A549 (cell line): ENCODE data around the gene AIRE. TPM values are rescaled to one million over a fixed set of nuclear protein-coding genes. Genes with fewer than 3 reads are reported as not detected.
"Not testable (repeated sequence)": the region's sequence is repeated elsewhere in the genome, so short reads cannot be mapped to it uniquely, and the experiment has no call there.

Experiments
- ATAC-seq, 2 experiments: fragments of 200-7000 bp in 1 of 2; fragments of >200 bp in 1 of 2; cut with Nextera tagmentation in 1 of 2; cut with Tn5 transposase in 1 of 2; 3 replicates each; pipeline versions ENCODE4 v1.8.0 to v1.9.1; 2018 to 2020; ENCODE audit warnings: mild to moderate bottlenecking in 1 of 2, moderate library complexity in 1 of 2
- CTCF ChIA-PET: fragments of 300-600 bp; sonication (Branson Sonifier 250); formaldehyde crosslinking; extraction: SDS; loops from one replicate; lab custom pipeline; 2021; ENCODE audit warnings: antibody characterized with exemption, inconsistent platforms; lab: Yijun Ruan, JAX
- POLR2A ChIA-PET: fragments of 350-600 bp; formaldehyde crosslinking; extraction: SDS; loops from one replicate; lab custom pipeline; 2021; ENCODE audit warnings: antibody characterized with exemption, inconsistent platforms; lab: Yijun Ruan, JAX
- DNase-seq, 2 experiments: peaks; one replicate each; pipeline versions ENCODE4 v3.0.0 to v3.0.0-alpha.2; 2011 to 2016; ENCODE audit warnings: low read depth in 1 of 2, low spot score in 1 of 2
- FAIRE-seq: peaks from 2 replicates; lab custom pipeline; 2011; peaks lifted over from hg19 to GRCh38; lab: Jason Lieb, UNC
- H3K27ac ChIP-seq, 2 experiments: fragments of >200 bp; sonication (Bioruptor Twin); formaldehyde crosslinking; 3 replicates each; pipeline ENCODE4 v1.5.1; 2016 to 2017
- H3K4me1 ChIP-seq: fragments of >200 bp; sonication (Bioruptor Twin); formaldehyde crosslinking; 3 replicates; pipeline ENCODE4 v1.6.1; 2016
- H3K4me2 ChIP-seq: fragments of >200 bp; sonication (Bioruptor Twin); formaldehyde crosslinking; 3 replicates; pipeline ENCODE4 v1.6.1; 2016
- H3K4me3 ChIP-seq: fragments of >200 bp; sonication (Bioruptor Twin); formaldehyde crosslinking; 3 replicates; pipeline ENCODE4 v1.5.1; 2016
- H3K9me3 ChIP-seq: fragments of >200 bp; sonication (Bioruptor Twin); formaldehyde crosslinking; 3 replicates; pipeline ENCODE4 v1.6.1; 2016
- BHLHE40 ChIP-seq: IDR thresholded peaks from 2 replicates; pipeline ENCODE4 v1.6.1; 2012; ENCODE audit warnings: low read depth, low read length, inconsistent platforms
- RARB ChIP-seq: fragments of 250-450 bp; sonication (Bioruptor Pico); IDR thresholded peaks from 2 replicates; pipeline ENCODE4 v1.8.0; 2021; ENCODE audit warnings: mild to moderate bottlenecking, moderate library complexity
- TP53 ChIP-seq: fragments of 250-450 bp; sonication (Bioruptor Pico); IDR thresholded peaks from 2 replicates; pipeline ENCODE4 v1.5.0; 2021; ENCODE audit warnings: mild to moderate bottlenecking, moderate library complexity
- WGBS: methylation state at CpG from one replicate; pipeline ENCODE4 v1.1.6; 2017; ENCODE audit errors: missing lambda C conversion rate; 5-methylcytosine and 5-hydroxymethylcytosine counted together
- polyA minus RNA-seq: library from RNA; depleted of rRNA, polyadenylated mRNA; stranded (reverse); fragments of >200 nt; gene quantifications from 2 replicates; pipeline ENCODE4 v1.2.3, GENCODE V29; 2011; rRNA and poly(A)+ RNA removed
- polyA plus RNA-seq, 4 experiments: library from polyadenylated mRNA; depleted of rRNA in 3 of 4; stranded (reverse); fragments of >200 nt; fragmentation: RNase III in 1 of 4; extraction: RNeasy Plus Mini Kit Qiagen cat#74134 plus additional on column Dnase treatment in 1 of 4; gene quantifications; 2 replicates in 3 of 4; 3 replicates in 1 of 4; pipeline ENCODE4 v1.2.3, GENCODE V29; 2011 to 2017

Gene AIRE
- polyA plus RNA-seq (2011; rRNA removed) (not detected in 2 replicates), polyA plus RNA-seq (2017; fragmentation: RNase III; extraction: RNeasy Plus Mini Kit Qiagen cat#74134 plus additional on column Dnase treatment) (not detected in 3 replicates), polyA minus RNA-seq (not detected in 2 replicates)
- polyA plus RNA-seq (2012; cell fraction: cytosol; rRNA removed) = not detected in 2 replicates
- polyA plus RNA-seq (2012; cell fraction: nucleus; rRNA removed) = not detected in 2 replicates

GRCh38 chr21:44285138-44285992, at the start of gene AIRE:
Gene AIRE (plus strand): TSS chr21:44285876. CDS start chr21:44286007, 131 bp downstream.
- Histone ChIP-seq H3K4me3 (no peak within 1 kb of the TSS), H3K27ac (no peak within 1 kb of the TSS), H3K4me2 (no peak within 1 kb of the TSS), H3K4me1 (no peaks in the 10 kb centered on the region), H3K9me3 (no peaks in the 10 kb centered on the region)
- POLR2A ChIA-PET = no interaction called here
- CTCF ChIA-PET = interaction anchor here (2.3 kb wide), 1 partner anchor 12 kb away, joined by 11 read pairs; no protein-coding TSS in a partner anchor
- no peak for TF ChIP-seq BHLHE40
- no peak for TF ChIP-seq RARB (CRISPR knock-in tag)
- TF ChIP-seq TP53 (CRISPR knock-in tag) = no peak
- FAIRE-seq (no peak), ATAC-seq (0 out of 6 replicates have a peak, but pooled peaks of 1 of the 2 experiments have one; percentile 30), DNase-seq (no peak)
- 54% methylated on average over 11 of the region's 56 CpGs for WGBS

- CTCF ChIA-PET, H3K27ac ChIP-seq, FAIRE-seq, H3K9me3 ChIP-seq, H3K4me3 ChIP-seq, DNase-seq, H3K4me1 ChIP-seq, H3K4me2 ChIP-seq, POLR2A ChIA-PET: not testable (repeated sequence)
- peak; percentile 60 to 73 for ATAC-seq
- no CpG with 5 or more reads among the region's 46 CpGs for WGBS
Observed at GRCh38 chr21:44240353-44240752, 45.3 kb upstream of the AIRE start.

- FAIRE-seq, H3K4me3 ChIP-seq, DNase-seq, H3K4me2 ChIP-seq, H3K9me3 ChIP-seq, CTCF ChIA-PET, H3K27ac ChIP-seq, POLR2A ChIA-PET, H3K4me1 ChIP-seq: not testable (repeated sequence)
- WGBS = no CpG with 5 or more reads among the region's 53 CpGs
- peak; percentile 80 to 85 for ATAC-seq
Observed at GRCh38 chr21:44240842-44241241, 44.8 kb upstream of the AIRE start, which contains the start of gene ICOSLG. Gene ICOSLG (minus strand): TSS chr21:44240943. CDS start chr21:44240817, 126 bp downstream.

- POLR2A ChIA-PET, H3K4me3 ChIP-seq, H3K4me2 ChIP-seq, CTCF ChIA-PET, FAIRE-seq, H3K4me1 ChIP-seq, DNase-seq, H3K9me3 ChIP-seq, H3K27ac ChIP-seq: not testable (repeated sequence)
- no CpG with 5 or more reads among the region's 27 CpGs for WGBS
- peak; percentile 51 to 71 for ATAC-seq
Observed at GRCh38 chr21:44241281-44241680, 44.4 kb upstream of the AIRE start.

- POLR2A ChIA-PET = not testable (repeated sequence)
Observed at GRCh38 chr21:44243980-44244379, 41.7 kb upstream of the AIRE start.

DNA sequence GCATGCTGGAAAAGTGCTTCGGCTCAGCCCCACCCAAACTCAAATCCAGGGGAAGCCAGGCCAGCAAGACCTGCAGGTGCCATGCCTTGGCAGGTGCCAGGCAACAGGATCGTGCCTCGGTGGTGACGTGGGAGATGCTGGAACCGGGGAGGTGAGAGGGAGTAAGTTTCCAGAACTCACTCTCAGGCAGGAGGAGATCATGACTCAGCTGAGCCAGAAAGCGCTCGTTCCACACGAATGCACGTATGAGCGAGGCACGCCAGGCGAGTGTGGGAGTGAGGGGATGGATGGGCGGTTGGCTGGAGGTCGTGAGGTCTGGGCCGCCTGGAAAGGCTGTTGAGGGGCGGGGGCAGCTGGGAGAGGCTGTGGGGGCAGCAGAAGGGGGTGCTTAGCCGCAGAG, 37.8 kb upstream of the AIRE start:
- DNase-seq, H3K27ac ChIP-seq, H3K4me3 ChIP-seq, ATAC-seq, H3K9me3 ChIP-seq, H3K4me2 ChIP-seq, CTCF ChIA-PET, H3K4me1 ChIP-seq, POLR2A ChIA-PET, FAIRE-seq: not testable (repeated sequence)
- no CpG with 5 or more reads among the region's 17 CpGs for WGBS

More at GRCh38 chr21:44243980-44244379, 41.7 kb upstream of the AIRE start:
- H3K4me2 ChIP-seq, CTCF ChIA-PET, FAIRE-seq, H3K4me1 ChIP-seq, H3K9me3 ChIP-seq, DNase-seq, H3K27ac ChIP-seq, H3K4me3 ChIP-seq: not testable (repeated sequence)
- no CpG with 5 or more reads among the region's 15 CpGs for WGBS
- peak in 1 of 2 experiments; percentile 28; a peak in 2 of 6 replicates for ATAC-seq

DNA sequence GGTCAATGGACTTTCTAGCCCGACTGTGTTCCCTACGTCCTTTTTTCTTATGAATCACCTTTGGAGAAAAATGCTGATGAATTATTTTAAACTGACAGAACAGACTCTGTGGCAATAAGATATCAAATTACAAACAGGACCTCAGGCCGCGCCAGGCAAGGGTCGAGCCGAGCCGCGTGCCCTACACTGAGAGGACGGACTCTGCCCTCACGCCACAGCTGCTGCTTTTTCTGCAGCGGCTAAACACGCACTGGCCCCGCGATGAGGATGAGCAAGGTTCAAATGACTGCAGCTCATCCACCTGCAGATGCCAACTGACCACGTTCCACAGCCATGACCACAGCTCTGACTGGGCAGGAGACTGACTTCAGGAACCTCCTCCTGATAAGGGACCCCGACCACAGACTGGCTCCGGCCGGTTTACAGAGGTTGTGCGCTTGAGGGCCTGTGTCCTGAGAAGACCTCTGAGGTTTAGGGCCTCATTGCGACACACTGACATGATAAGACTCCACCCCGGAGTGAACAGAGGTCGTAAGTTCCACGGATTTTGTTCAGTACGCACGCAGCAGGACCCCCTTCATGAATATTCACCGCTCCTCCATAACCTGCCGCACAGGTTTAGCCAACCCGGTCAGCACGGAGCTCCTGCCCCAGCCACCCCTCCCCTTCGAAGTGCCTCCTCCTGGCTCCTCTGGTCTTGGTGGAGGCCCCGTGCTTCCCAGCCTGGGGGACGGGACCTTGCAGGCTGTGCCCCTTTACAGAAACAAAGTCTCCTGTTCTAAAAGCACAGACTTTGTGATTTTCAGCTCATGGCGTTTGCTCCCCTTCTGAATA, 36.3 kb upstream of the AIRE start:
- DNase-seq, H3K4me2 ChIP-seq, H3K27ac ChIP-seq, H3K4me3 ChIP-seq, H3K4me1 ChIP-seq, POLR2A ChIA-PET, FAIRE-seq, CTCF ChIA-PET, H3K9me3 ChIP-seq: not testable (repeated sequence)
- ATAC-seq = peak in 1 of 2 experiments; percentile 43; a peak in 2 of 6 replicates
- no CpG with 5 or more reads among the region's 33 CpGs for WGBS
